Nephron progenitor cell (in vitro differentiated cells): ENCODE results near the gene KRTAP10-10.
"Not testable (repeated sequence)": the region's sequence is repeated elsewhere in the genome, so short reads cannot be mapped to it uniquely, and the experiment has no call there.

Experiments
- DNase-seq: peaks from one replicate; pipeline ENCODE4 v3.0.0; 2021
- H3K27ac Mint-ChIP-seq: 2 replicates; pipeline ENCODE4 v1.8.0; 2021; ENCODE audit warnings: mild to moderate bottlenecking, moderate library complexity, mixed read lengths
- H3K27me3 Mint-ChIP-seq: 2 replicates; pipeline ENCODE4 v1.8.0; 2021; ENCODE audit warnings: mild to moderate bottlenecking, low read depth, mixed read lengths; ENCODE audit not compliant: poor library complexity
- H3K36me3 Mint-ChIP-seq: 2 replicates; pipeline ENCODE4 v1.8.0; 2021; ENCODE audit warnings: low read depth, mixed read lengths
- H3K4me1 Mint-ChIP-seq: 2 replicates; pipeline ENCODE4 v1.8.0; 2021; ENCODE audit warnings: mixed read lengths
- H3K4me3 Mint-ChIP-seq: 2 replicates; pipeline ENCODE4 v1.8.0; 2021; ENCODE audit warnings: mild to moderate bottlenecking, moderate library complexity, mixed read lengths
- H3K9me3 Mint-ChIP-seq: 2 replicates; pipeline ENCODE4 v1.8.0; 2021; ENCODE audit warnings: mild to moderate bottlenecking, moderate library complexity, mixed read lengths
- CTCF ChIP-seq: fragments of 200-600 bp; sonication (generic); IDR thresholded peaks from 2 replicates; pipeline ENCODE4 v1.5.0; 2021; ENCODE audit warnings: antibody characterized with exemption

KRTAP10-10 gene

GRCh38 chr21:44628707-44629391 is 8.3 kb upstream of the KRTAP10-10 start:
- DNase-seq = no peak
- TF ChIP-seq CTCF = no peak

GRCh38 chr21:44630440-44630839 is 6.7 kb upstream of the KRTAP10-10 start:
- no peak for TF ChIP-seq CTCF
- H3K9me3 Mint-ChIP-seq = peaks cover 54% of the 10 kb centered on the region
- DNase-seq = no peak
- peaks cover 18% of the 10 kb centered on the region for H3K36me3 Mint-ChIP-seq
- H3K4me3 Mint-ChIP-seq = no peak overlapping the region
- peaks cover 7% of the 10 kb centered on the region for H3K27me3 Mint-ChIP-seq
- H3K4me1 Mint-ChIP-seq = peaks cover 7% of the 10 kb centered on the region
- no peak overlapping the region for H3K27ac Mint-ChIP-seq

More at GRCh38 chr21:44628707-44629391, 8.3 kb upstream of the KRTAP10-10 start:
- Mint-ChIP-seq H3K27ac (no peak overlapping the region), H3K4me1 (peaks cover 7% of the 10 kb centered on the region), H3K36me3 (peaks cover 27% of the 10 kb centered on the region), H3K27me3 (peaks cover 10% of the 10 kb centered on the region), H3K4me3 (no peak overlapping the region), H3K9me3 (peaks cover 60% of the 10 kb centered on the region)

GRCh38 chr21:44632067-44632466 is 5.1 kb upstream of the KRTAP10-10 start:
- DNase-seq = no peak
- Mint-ChIP-seq H3K36me3 (peaks cover 18% of the 10 kb centered on the region), H3K9me3 (peaks cover 50% of the 10 kb centered on the region), H3K4me1 (peaks cover 9% of the 10 kb centered on the region), H3K27me3 (peaks cover 7% of the 10 kb centered on the region), H3K4me3 (no peak overlapping the region), H3K27ac (no peak overlapping the region)
- no peak for TF ChIP-seq CTCF

- H3K36me3 Mint-ChIP-seq = peaks cover 9% of the 10 kb centered on the region
- H3K4me3 Mint-ChIP-seq = no peak overlapping the region
- no peak for DNase-seq
- no peak overlapping the region for H3K27ac Mint-ChIP-seq
- peaks cover 3% of the 10 kb centered on the region for H3K27me3 Mint-ChIP-seq
- H3K9me3 Mint-ChIP-seq = peaks cover 51% of the 10 kb centered on the region
- TF ChIP-seq CTCF = no peak
- H3K4me1 Mint-ChIP-seq = peaks cover 10% of the 10 kb centered on the region
Observed at GRCh38 chr21:44636209-44637017, 743 bp upstream of the KRTAP10-10 start.

GRCh38 chr21:44637851-44638348 is 744 bp downstream of the KRTAP10-10 start:
- H3K4me3 Mint-ChIP-seq, H3K36me3 Mint-ChIP-seq, DNase-seq, H3K27me3 Mint-ChIP-seq, H3K27ac Mint-ChIP-seq: not testable (repeated sequence)
- H3K9me3 Mint-ChIP-seq = peaks cover 49% of the 10 kb centered on the region
- peaks cover 10% of the 10 kb centered on the region for H3K4me1 Mint-ChIP-seq

GRCh38 chr21:44638506-44639330 is 1.6 kb downstream of the KRTAP10-10 start:
- peaks cover 10% of the 10 kb centered on the region for H3K4me1 Mint-ChIP-seq
- H3K27ac Mint-ChIP-seq, H3K4me3 Mint-ChIP-seq, DNase-seq, H3K36me3 Mint-ChIP-seq, H3K27me3 Mint-ChIP-seq: not testable (repeated sequence)
- peaks cover 49% of the 10 kb centered on the region for H3K9me3 Mint-ChIP-seq
